NOMO-1 treated with DMSO at 0.1 percent for 48 hours (cell line): ENCODE data around the gene ZBED5.
"Not testable (repeated sequence)": the region's sequence is repeated elsewhere in the genome, so short reads cannot be mapped to it uniquely, and the experiment has no call there.

Experiments used
- DNase-seq: peaks from one replicate; lab custom pipeline; 2025; ENCODE audit not compliant: unreplicated experiment; lab: John Stamatoyannopoulos, UW

Gene ZBED5

DNA sequence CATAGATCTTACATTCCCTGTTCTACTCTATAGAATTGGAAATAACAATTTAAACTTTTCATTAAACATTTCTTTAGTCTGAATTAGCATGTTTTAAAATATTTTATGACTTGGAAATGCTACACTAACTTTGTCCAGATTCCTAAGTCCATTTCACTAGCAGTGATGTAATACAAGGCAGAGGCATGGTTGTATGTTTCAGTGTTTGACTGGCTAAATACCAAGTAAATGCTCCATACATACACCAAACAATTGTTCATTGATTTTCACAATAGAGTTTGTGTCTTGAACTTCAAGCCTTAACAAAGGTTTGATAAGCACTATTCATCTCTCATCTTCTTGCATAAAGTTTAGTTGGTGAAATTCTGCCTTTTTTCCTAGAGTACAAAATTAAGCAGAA, 13.5 kb downstream of the ZBED5 start:
- no peak for DNase-seq

DNA sequence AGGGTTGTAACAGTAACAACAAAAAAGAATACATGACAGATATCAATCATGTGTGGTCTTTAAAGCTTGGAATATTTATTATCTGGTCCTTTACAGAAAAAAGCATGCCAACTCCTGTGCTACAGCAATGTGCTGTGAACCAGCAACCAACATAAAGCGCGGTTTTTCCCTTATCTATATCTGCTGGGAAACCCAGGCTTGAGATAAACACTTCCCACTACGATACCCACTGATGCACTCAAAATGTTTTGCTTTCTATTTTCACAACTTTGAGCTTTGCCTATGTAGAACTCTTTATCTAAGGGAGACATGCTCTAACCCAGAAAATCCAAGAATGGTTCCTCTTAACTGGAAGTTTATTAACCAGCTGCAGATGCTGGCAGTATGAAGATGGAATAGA, 19.0 kb downstream of the ZBED5 start:
- DNase-seq = no peak

DNA sequence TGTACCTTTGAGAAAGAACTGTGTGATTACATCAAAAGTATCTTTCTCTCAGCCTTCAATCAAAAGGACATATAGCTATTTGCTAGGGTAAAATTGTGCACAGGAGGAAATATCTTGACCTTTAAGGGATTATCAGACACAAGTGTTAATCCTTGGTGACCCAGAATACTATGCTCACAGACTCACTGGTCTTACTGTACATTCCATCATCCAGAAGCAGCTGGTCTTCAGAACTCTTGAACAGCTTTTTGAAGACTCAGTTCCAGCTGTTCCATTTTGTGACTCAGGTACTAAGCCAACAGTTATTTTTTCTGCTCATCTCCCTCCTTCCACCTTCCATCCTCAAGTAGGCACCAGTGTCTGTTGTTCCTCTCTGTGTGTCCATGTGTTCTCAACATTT, 19.8 kb downstream of the ZBED5 start:
- no peak for DNase-seq

DNA sequence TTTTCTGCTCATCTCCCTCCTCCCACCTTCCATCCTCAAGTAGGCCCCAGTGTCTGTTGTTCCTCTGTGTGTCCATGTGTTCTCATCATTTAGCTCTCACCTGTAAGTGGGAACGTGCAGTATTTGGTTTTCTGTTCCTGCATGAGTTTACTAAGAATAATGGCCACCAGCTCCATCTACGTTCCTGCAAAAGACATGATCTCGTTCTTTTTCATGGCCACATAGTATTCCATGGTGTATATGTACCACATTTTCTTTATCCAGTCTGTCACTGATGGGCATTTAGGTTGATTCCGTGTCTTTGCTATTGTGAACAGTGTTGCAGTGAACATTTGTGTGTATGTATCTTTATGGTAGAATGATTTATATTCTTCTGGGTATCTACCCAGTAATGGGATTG, 21.0 kb downstream of the ZBED5 start:
- not testable (repeated sequence) for DNase-seq

DNA sequence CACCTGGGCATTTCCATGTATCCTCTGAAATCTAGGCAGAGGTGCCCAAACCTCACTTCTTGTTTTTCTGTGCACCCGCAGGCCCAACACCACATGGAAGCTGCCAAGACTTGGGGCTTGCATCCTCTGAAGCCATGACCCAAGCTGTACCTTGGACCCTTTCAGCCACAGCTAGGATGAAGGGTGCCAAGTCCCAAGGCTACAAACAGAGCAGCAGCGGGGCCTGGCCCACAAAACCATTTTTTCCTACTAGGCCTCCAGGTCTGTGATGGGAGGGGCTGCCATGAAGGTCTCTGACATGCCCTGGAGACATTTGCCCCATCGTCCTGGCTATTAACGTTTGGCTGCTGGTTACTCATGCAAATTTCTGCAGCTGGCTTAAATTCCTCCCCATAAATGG, 28.7 kb downstream of the ZBED5 start:
- no peak for DNase-seq

DNA sequence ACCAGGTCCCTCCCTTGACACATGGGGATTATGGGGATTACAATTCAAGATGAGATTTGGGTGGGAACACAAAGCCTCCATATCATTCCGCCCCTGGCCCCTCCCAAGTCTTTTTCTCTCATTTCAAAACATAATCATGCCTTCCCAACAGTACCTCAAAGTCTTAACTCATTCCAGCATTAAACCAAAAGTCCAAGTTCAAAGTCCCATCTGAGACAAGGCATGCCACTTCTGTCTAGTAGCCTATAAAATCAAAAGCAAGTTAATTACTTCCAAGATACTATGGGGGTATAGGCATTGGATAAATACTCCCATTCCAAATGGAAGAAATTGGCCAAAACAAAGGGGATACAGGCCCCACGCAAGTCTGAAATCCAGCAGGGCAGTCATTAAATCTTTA, 29.5 kb downstream of the ZBED5 start:
- no peak for DNase-seq

DNA sequence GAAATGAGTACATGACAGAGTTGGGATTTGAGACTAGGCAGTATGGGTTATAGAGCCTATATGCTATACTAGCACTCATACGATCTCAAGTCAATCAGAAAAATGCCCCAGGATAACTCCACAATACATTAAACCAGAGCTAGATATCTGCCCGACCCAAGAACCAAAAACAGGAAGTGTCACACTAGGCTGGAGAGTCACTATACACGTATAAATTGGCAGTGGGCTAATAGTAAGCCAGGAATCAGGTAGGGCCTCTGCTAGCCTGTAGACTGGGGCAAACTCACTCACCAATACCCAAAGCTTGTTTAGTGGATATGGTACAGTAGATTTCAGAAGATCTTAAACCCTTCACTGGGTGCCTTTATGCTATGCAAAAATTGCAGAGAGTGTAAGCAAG, 33.0 kb downstream of the ZBED5 start:
- DNase-seq = peak; percentile 62

DNA sequence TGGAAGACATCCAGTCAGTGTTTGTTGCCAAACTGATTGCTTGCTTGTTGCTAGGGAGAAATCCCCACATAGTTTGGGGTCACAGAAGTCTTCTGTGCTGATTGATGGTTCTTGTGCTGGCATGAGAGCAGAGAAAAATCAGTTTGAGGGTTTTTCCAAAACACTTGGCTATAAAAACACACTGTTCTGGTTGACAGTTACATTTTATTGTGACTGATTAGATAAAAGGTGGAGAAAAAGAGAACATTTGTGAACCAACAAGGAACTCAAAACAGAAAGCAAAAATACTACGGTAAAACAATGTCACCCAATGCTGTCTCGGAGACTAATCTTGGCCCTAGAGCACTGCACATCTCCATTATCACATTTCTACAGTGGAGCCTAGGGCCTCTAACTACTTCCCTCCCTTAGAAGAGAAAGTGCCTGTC, 34.7 kb downstream of the ZBED5 start:
- no peak for DNase-seq

DNA sequence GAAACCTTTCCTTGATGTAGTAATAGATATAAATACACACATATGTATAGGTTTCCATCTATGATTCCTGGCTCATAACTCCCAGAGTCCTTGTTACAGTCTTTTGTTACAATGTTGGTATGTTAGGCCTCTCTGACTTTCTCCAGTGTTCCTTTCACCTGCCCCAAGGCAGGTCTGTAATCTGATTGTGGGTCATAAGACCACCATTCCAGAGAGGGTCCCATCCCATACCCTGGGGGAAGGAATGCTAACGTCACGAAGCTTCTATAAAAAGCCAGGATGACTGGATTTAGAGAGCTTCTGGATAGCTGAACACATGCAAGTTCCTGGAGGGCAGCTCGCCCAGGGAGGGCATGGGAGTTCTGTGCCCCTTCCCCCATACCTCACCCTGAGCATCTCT, 35.4 kb downstream of the ZBED5 start:
- DNase-seq = not testable (repeated sequence)

DNA sequence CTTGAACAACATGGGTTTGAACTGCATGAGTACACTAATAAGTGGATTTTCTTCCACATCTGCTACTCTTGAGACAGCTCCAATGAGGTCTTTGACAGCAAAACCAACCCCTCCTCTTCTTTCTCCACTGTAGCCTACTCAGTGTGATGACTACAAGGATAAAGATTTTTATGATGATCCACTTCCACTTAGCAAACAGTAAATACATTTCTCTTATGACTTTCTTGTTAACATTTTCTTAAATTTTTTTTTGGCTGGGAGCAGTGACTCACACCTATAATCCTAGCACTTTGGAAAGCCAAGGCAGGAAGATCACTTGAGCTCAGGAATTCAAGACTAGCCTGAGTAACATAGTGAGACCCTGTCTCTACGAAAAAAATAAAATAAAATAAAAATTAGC, 39.3 kb downstream of the ZBED5 start:
- no peak for DNase-seq

DNA sequence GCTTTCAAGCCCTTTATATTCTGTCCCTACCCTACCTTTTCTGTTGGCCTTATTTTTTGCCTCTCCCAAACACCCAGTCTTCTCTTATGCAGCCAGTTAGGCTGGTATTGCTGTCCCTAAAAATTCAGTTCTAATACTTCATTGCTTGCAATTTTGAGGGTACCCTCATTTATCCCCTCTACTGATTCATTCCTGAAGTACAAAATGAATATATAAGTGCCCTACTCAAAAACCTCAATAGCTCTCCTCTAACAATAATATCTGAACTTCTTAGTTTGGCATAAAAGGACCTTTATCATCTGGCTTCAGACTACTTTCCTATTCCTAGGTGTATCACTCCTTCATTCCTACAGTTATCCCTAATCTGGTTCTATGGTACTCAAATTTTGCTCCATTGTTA, 43.9 kb downstream of the ZBED5 start:
- no peak for DNase-seq

DNA sequence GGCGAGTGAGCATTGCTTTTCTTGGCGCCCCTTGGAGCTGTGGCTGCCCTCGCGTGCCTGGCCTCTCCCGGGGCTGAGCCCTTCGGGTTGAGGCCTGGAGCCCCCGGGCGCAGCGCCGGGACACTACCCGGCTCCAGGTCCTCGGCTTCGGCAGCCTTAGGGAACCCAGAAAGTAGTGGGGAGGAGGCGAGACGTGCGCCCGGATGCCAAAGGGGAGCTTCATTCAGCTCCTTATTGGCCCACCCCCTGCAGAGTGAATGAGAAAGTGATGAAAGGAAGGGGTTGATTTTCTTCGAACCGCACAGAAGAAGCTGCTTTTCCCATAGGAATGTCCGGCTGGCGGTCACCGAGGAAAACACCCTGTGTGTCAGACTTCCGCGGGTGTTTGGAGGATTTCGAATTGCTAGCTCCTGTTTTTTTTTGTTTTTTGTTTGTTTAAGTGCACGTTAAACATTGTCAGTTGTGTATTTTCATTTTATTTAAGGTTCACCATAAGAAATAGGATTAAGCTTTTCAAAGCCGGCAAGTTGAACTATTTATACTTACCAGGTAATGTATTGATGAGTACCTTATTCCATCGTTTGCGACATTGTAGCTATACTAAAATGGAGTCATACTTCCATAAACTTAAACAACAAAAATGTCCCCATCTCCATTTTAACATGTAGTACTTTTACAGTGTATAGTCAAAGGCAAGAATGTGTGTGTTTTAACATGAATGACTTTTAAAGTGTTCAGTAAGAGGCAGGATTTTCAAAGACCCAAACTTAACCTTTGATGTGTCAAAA, 48.3 kb downstream of the ZBED5 start:
- peak; percentile 44 for DNase-seq

DNA sequence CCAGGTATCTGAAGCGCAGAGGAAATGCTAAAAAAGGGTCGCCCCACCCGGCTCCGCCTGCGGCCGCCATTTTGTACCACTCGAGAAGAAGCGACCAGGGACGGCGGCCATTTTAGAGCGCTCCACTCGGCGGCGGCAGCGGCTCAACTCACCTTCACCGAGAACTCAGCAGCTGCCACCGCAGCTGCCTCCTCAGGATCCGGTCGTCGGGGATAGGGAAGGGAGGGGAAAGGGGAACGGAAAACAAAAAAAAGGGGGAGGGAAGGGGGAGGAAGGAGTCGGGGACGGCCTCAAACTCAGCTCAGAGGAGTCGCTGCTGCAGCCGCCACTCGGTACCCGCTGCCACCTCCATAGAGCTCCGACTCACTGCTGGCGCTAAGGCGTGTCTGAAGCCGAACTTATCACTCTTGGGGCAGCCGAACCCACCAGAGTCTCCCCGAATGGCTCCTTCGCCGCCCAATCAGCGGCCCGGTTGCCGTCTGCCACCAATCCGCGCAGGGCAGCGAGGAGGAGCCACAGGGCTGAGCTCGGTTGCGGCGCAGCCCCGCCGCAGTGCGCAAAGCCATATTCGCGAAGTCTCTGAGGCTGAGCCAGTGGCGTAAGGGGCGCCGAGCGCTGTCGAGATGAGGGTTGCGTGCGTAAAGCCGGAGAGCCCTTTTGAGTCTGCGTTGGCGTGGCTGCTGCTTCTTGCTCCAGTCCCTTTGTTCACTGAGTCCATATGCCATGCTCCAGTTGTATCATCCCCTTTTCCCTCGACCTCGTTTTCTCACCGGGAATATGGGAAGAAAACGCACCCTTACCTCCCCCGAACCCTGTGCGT, 49.1 kb downstream of the ZBED5 start, which contains the start of gene EIF4G2:
Gene EIF4G2, minus strand, starts transcription at position 374 of the 820 bp plus-strand sequence.
- DNase-seq = peak; percentile 98

DNA sequence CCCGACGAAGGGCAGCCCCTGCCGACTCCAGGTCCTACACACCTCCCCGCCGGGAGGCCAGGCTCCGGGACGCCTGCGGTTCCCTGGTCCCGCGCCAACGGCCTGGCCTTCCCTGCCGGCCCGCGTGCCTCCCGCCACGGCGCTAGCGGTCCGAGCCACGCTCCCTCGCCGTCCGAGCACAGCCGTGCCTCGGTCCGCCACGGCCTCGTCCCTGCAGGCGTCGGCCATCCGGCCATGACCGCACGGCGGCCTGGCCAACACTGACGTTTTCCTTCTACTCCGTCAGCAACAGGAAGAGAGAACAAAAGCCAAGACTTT, 49.7 kb downstream of the ZBED5 start:
- DNase-seq = no peak

DNA sequence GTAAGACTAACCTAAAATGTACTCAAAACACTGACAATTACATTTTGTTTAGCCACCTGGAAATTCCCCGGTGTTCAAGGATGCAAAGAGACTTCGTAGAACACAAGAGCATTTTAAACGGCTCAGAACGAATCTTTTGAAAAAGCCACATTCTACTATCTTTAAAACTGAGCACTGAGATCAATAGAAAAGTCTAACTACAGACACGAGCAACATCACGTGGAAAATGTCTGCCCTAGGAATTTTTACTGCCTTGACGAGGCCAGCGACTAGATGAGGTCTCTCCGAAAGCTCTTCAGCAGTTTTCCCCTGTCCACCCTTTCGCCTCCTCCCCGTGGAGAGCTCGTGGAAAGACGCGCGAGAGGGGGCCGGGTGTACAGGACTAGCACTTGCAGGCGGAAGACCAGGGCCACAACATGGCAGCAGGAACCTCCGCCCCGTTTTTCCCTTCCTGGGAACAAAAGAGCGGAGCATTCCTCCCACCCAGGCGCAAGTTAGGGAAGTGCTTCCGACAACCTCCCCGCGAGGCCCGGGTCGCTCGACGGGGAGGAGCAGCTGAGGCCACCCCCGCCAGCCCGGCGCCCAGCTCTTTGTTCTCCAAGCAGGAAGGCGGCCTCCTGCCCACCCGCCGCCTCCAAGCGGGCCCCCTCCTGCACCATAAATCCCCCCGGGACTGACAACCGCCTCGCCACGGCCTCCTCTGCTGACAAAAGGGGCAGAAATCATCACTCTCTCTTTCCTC, 50.2 kb downstream of the ZBED5 start:
- peak; percentile 27 for DNase-seq

DNA sequence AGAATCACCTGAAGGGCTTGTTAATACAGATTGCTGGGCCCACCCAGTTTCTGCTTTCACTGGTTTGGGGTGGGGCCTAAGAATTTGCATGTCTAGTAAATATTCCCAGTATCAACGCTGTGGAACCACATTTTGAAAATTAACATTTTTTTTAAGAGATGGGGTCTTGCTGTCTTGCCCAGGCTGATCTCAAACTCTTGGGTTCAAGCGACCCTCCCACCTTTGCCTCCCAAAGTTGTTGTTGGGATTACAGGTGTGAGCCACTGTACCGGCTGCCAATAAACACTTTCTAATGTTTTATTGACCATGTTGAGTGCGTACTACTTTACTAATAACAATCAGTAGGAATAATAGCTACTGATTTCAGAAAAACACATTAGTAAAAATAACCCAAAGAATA, 51.6 kb downstream of the ZBED5 start:
- DNase-seq = no peak

DNA sequence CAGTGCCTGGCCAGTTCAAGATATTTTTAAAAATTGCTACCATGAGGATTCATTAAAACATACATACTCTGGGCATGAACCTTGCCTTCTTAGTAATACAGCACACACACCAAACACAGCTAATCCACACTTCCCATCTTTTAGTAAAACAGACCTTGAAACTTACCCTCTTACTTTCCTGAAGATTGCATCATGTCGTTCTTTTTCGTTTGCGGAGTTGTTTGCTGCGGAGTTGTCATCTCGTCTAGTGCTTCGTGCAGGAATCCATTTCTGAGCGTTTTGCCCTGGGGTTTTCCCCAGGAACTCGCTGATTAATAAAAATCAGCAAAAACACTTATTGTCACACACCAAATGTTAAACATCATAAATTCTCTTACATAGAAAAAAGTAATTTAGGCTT, 52.1 kb downstream of the ZBED5 start:
- DNase-seq = no peak

DNA sequence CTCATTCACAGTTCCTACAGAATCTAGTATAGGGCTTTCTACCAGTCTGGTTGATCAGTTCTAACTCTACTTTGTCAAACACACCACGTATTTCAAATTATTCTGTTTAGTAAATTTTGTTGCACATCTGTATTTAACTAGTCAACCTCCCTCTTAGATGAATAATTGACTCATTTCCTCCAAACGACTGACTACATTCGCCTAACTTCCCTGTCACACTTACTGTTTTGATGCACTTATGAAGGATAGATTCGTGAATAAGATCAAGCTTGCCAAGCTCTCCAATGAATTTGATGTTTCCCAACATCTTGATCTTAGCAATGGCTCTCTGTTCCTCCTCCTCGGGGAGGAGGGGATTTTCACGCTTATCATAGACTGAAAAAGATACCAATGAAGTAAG, 54.2 kb downstream of the ZBED5 start:
- no peak for DNase-seq
